Astrocyte (in vitro differentiated cells and primary cell): Measurements from ENCODE around the gene MOB3B. TPM values are rescaled to one million over a fixed set of nuclear protein-coding genes. Genes with fewer than 3 reads are reported as not detected.

ENCODE experiments used
- DNase-seq: peaks from one replicate; pipeline ENCODE4 v3.0.0-alpha.2; 2010; ENCODE audit warnings: low read depth
- FAIRE-seq: peaks from 2 replicates; lab custom pipeline; 2011; peaks lifted over from hg19 to GRCh38; lab: Jason Lieb, UNC
- H2AFZ ChIP-seq: 2 replicates; pipeline ENCODE4 v1.6.0; 2012; ENCODE audit warnings: low read depth, low read length, inconsistent platforms
- H3K27ac ChIP-seq: 2 replicates; pipeline ENCODE4 v1.5.1; 2011; ENCODE audit warnings: low read depth, low read length, inconsistent platforms
- H3K27me3 ChIP-seq: 2 replicates; pipeline ENCODE4 v1.6.0; 2011; ENCODE audit warnings: low read length, inconsistent platforms; ENCODE audit not compliant: insufficient read depth
- H3K36me3 ChIP-seq: 2 replicates; pipeline ENCODE4 v1.5.1; 2011; ENCODE audit warnings: low read length, inconsistent platforms; ENCODE audit not compliant: insufficient read depth
- H3K4me1 ChIP-seq: 2 replicates; pipeline ENCODE4 v1.5.1; 2011; ENCODE audit warnings: low read length, inconsistent platforms; ENCODE audit not compliant: insufficient read depth
- H3K4me2 ChIP-seq: 2 replicates; pipeline ENCODE4 v1.6.0; 2012; ENCODE audit warnings: low read length, inconsistent platforms
- H3K4me3 ChIP-seq: 2 replicates; pipeline ENCODE4 v1.5.1; 2011; ENCODE audit warnings: low read depth, mild to moderate bottlenecking, low read length, inconsistent platforms; ENCODE audit not compliant: insufficient read depth
- H3K79me2 ChIP-seq: 2 replicates; pipeline ENCODE4 v1.6.0; 2012; ENCODE audit warnings: mild to moderate bottlenecking, low read length, inconsistent platforms; ENCODE audit not compliant: insufficient read depth
- H3K9ac ChIP-seq: 2 replicates; pipeline ENCODE4 v1.6.0; 2012; ENCODE audit warnings: mild to moderate bottlenecking, low read length, inconsistent platforms
- H3K9me3 ChIP-seq: 2 replicates; pipeline ENCODE4 v1.5.1; 2012; ENCODE audit warnings: low read depth, mild to moderate bottlenecking, low read length, inconsistent platforms; ENCODE audit not compliant: insufficient read depth
- H4K20me1 ChIP-seq: 2 replicates; pipeline ENCODE4 v1.6.0; 2012; ENCODE audit warnings: low read length, inconsistent platforms; ENCODE audit not compliant: insufficient read depth
- H3K27ac Mint-ChIP-seq: one replicate; pipeline ENCODE4 v1.8.0; 2021; ENCODE audit warnings: mild to moderate bottlenecking, mixed read lengths; ENCODE audit not compliant: unreplicated experiment
- H3K27me3 Mint-ChIP-seq: one replicate; pipeline ENCODE4 v1.8.0; 2021; ENCODE audit warnings: low read depth, mixed read lengths; ENCODE audit not compliant: unreplicated experiment
- H3K36me3 Mint-ChIP-seq: one replicate; pipeline ENCODE4 v1.8.0; 2021; ENCODE audit warnings: low read depth, mixed read lengths; ENCODE audit not compliant: unreplicated experiment
- H3K4me1 Mint-ChIP-seq: one replicate; pipeline ENCODE4 v1.8.0; 2021; ENCODE audit warnings: low read depth, mixed read lengths; ENCODE audit not compliant: unreplicated experiment
- H3K4me3 Mint-ChIP-seq: one replicate; pipeline ENCODE4 v1.8.0; 2021; ENCODE audit warnings: mild to moderate bottlenecking, moderate library complexity, mixed read lengths; ENCODE audit not compliant: unreplicated experiment
- H3K9me3 Mint-ChIP-seq: one replicate; pipeline ENCODE4 v1.8.0; 2021; ENCODE audit warnings: mild to moderate bottlenecking, mixed read lengths; ENCODE audit not compliant: unreplicated experiment
- CTCF ChIP-seq: IDR thresholded peaks from 2 replicates; pipeline ENCODE4 v1.5.1; 2011; ENCODE audit warnings: low read depth, mild to moderate bottlenecking, inconsistent platforms, low read length, moderate library complexity; ENCODE audit not compliant: insufficient read depth
- EZH2 ChIP-seq: IDR thresholded peaks from 2 replicates; pipeline ENCODE4 v1.6.1; 2012; ENCODE audit warnings: mild to moderate bottlenecking, low read length, inconsistent platforms; ENCODE audit not compliant: insufficient read depth
- total RNA-seq: library from RNA; stranded (reverse); gene quantifications from 2 replicates; pipeline ENCODE4 v1.2.1, GENCODE V29; 2021

MOB3B gene
- total RNA-seq, 1 donor from 2014 or later, result 3.9 TPM

- Histone ChIP-seq H3K4me2 (peak overlapping the region; percentile 38), H3K9ac (no peak overlapping the region), H3K4me1 (peaks cover 3% of the 10 kb centered on the region), H3K9me3 (no peaks in the 10 kb centered on the region), H3K27me3 (no peaks in the 10 kb centered on the region), H3K27ac (no peak overlapping the region), H2AFZ (no peak overlapping the region), H3K79me2 (no peaks in the 10 kb centered on the region), H3K4me3 (no peak overlapping the region), H3K36me3 (no peaks in the 10 kb centered on the region), H4K20me1 (no peaks in the 10 kb centered on the region)
- no peaks in the 10 kb centered on the region for H3K36me3 Mint-ChIP-seq
- peaks cover 3% of the 10 kb centered on the region for H3K9me3 Mint-ChIP-seq
- H3K4me3 Mint-ChIP-seq, result no peak overlapping the region
- FAIRE-seq (no peak), DNase-seq (no peak)
- H3K27me3 Mint-ChIP-seq, result no peaks in the 10 kb centered on the region
- no peak for TF ChIP-seq EZH2
- no peak for TF ChIP-seq CTCF
- peak overlapping the region; percentile 44 for H3K27ac Mint-ChIP-seq
- H3K4me1 Mint-ChIP-seq, result peaks cover 29% of the 10 kb centered on the region
Measured at GRCh38 chr9:27497883-27498417, 31.7 kb downstream of the MOB3B start.

- H3K36me3 ChIP-seq, result no peaks in the 10 kb centered on the region
- no peak for TF ChIP-seq EZH2
- no peak for TF ChIP-seq CTCF
- H3K4me3 ChIP-seq, result no peak overlapping the region
- H3K4me2 ChIP-seq, result no peak overlapping the region
- Mint-ChIP-seq H3K27me3 (no peaks in the 10 kb centered on the region), H3K27ac (no peak overlapping the region), H3K9me3 (peaks cover 4% of the 10 kb centered on the region), H3K4me3 (no peak overlapping the region), H3K4me1 (peaks cover 29% of the 10 kb centered on the region), H3K36me3 (no peaks in the 10 kb centered on the region)
- no peaks in the 10 kb centered on the region for H4K20me1 ChIP-seq
- no peaks in the 10 kb centered on the region for H3K27me3 ChIP-seq
- H3K79me2 ChIP-seq, result no peaks in the 10 kb centered on the region
- DNase-seq, result no peak
- no peak overlapping the region for H3K27ac ChIP-seq
- FAIRE-seq, result no peak
- no peaks in the 10 kb centered on the region for H3K9me3 ChIP-seq
- H3K9ac ChIP-seq, result no peak overlapping the region
- H3K4me1 ChIP-seq, result peaks cover 3% of the 10 kb centered on the region
- no peak overlapping the region for H2AFZ ChIP-seq
Measured at GRCh38 chr9:27496135-27496504, 33.5 kb downstream of the MOB3B start.

- H2AFZ ChIP-seq, result no peak overlapping the region
- no peaks in the 10 kb centered on the region for H3K27me3 Mint-ChIP-seq
- H3K9me3 ChIP-seq, result no peaks in the 10 kb centered on the region
- H3K9me3 Mint-ChIP-seq, result peaks cover 1% of the 10 kb centered on the region
- no peak overlapping the region for H3K27ac ChIP-seq
- no peak for TF ChIP-seq CTCF
- no peak for TF ChIP-seq EZH2
- H3K79me2 ChIP-seq, result no peaks in the 10 kb centered on the region
- H3K4me1 ChIP-seq, result peaks cover 3% of the 10 kb centered on the region
- H3K4me3 ChIP-seq, result no peak overlapping the region
- H3K27me3 ChIP-seq, result no peaks in the 10 kb centered on the region
- H3K36me3 Mint-ChIP-seq, result no peaks in the 10 kb centered on the region
- H3K4me3 Mint-ChIP-seq, result no peak overlapping the region
- FAIRE-seq (no peak), DNase-seq (no peak)
- no peaks in the 10 kb centered on the region for H4K20me1 ChIP-seq
- H3K9ac ChIP-seq, result no peak overlapping the region
- H3K4me1 Mint-ChIP-seq, result peaks cover 29% of the 10 kb centered on the region
- H3K36me3 ChIP-seq, result no peaks in the 10 kb centered on the region
- H3K27ac Mint-ChIP-seq, result no peak overlapping the region
- H3K4me2 ChIP-seq, result no peak overlapping the region
Measured at GRCh38 chr9:27495480-27496134, 34.0 kb downstream of the MOB3B start.
